ENCODE results near the gene ARRDC3.

Gene ARRDC3

DNA sequence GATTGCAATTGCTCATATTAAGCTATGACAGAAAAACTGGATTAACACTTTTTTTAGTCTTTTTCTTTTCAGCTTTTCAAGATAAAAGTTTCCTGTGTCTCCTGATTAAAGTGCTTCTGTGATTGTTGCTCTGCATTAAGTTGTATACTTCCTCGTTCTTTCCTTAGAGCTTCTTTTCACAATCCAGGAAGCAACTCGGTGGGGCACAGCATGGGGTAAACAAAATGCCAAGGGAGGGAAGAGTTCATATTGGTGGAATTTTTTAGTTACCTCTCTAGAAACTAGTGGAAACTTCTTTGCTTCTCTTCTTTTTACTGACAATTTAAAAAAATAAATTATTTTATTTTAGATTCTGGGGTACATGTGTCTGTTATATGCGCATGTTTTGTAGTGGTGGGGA is 37.8 kb upstream of the ARRDC3 start:
- Histone ChIP-seq H3K4me3 (IDR thresholded peaks at IDR 0.05; ENCODE audit: insufficient read depth, low read depth, low read length) (no peak overlapping the region), H3K79me2 (ENCODE audit: insufficient read depth, low read depth) (no peaks in the 10 kb centered on the region), H3K9ac (no peak overlapping the region), H2AFZ (ENCODE audit: low read depth) (no peak overlapping the region), H3K27ac (no peak overlapping the region), H3K4me1 (ENCODE audit: low read depth, poor library complexity, severe bottlenecking) (no peaks in the 10 kb centered on the region), H3K27me3 (ENCODE audit: insufficient read depth, low read depth) (no peaks in the 10 kb centered on the region), H3K36me3 (ENCODE audit: insufficient read depth) (no peaks in the 10 kb centered on the region), H3K4me2 (no peak overlapping the region), H4K20me1 (ENCODE audit: insufficient read depth) (no peaks in the 10 kb centered on the region)
- TF ChIP-seq, protein P1, sequence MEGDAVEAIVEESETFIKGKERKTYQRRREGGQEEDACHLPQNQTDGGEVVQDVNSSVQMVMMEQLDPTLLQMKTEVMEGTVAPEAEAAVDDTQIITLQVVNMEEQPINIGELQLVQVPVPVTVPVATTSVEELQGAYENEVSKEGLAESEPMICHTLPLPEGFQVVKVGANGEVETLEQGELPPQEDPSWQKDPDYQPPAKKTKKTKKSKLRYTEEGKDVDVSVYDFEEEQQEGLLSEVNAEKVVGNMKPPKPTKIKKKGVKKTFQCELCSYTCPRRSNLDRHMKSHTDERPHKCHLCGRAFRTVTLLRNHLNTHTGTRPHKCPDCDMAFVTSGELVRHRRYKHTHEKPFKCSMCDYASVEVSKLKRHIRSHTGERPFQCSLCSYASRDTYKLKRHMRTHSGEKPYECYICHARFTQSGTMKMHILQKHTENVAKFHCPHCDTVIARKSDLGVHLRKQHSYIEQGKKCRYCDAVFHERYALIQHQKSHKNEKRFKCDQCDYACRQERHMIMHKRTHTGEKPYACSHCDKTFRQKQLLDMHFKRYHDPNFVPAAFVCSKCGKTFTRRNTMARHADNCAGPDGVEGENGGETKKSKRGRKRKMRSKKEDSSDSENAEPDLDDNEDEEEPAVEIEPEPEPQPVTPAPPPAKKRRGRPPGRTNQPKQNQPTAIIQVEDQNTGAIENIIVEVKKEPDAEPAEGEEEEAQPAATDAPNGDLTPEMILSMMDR (conservative IDR thresholded peaks at IDR 0.05; ENCODE audit: low read depth, low read length): no peak

DNA sequence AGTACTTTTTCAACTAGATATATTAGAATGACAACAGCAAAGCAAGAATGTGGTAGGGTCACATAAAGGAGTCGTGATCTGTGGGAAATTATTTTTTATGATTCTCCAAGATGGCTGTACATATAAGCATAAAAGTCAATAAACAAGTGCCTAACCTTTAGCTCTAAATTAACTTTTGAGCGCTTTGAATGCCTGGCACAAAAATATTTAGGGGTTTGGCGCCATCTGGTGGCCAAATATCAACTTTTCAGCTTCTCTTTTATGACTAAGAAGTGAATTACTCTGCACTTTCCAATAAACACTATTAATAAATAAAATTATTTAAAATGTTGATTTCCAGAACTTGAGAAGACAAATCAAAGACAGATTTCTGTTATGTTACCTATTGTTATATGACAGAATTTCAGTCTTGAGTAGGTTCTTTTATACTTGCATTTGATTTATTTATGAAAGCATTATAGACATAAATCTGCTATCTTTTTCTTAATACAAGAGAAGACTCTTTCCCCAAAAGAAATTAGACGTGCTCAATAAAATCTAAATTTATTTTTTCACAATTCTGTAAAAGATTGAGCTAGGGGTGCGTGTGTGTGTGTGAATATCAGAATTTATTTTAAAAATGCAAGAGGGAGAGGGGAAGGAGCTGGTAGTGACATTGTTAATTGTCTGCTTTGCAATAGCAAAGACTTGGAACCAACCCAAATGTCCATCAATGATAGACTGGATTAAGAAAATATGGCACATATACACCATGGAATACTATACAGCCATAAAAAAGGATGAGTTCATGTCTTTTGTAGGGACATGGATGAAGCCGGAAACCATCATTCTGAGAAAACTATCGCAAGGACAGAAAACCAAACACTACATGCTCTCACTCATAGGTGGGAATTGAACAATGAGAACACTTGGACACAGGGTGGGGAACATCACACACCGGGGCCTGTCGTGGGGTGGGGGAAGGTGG is 36.7 kb upstream of the ARRDC3 start:
- H2AFZ ChIP-seq (ENCODE audit: low read depth): no peak overlapping the region
- H3K27ac ChIP-seq: no peak overlapping the region
- no peaks in the 10 kb centered on the region for H4K20me1 ChIP-seq (ENCODE audit: insufficient read depth)
- H3K4me1 ChIP-seq (ENCODE audit: low read depth, poor library complexity, severe bottlenecking): no peaks in the 10 kb centered on the region
- TF ChIP-seq, protein P1 (conservative IDR thresholded peaks at IDR 0.05; ENCODE audit: low read depth, low read length): peak; percentile 85
- no peaks in the 10 kb centered on the region for H3K79me2 ChIP-seq (ENCODE audit: insufficient read depth, low read depth)
- no peaks in the 10 kb centered on the region for H3K27me3 ChIP-seq (ENCODE audit: insufficient read depth, low read depth)
- H3K9ac ChIP-seq: no peak overlapping the region
- H3K4me2 ChIP-seq: no peak overlapping the region
- no peak overlapping the region for H3K4me3 ChIP-seq (IDR thresholded peaks at IDR 0.05; ENCODE audit: insufficient read depth, low read depth, low read length)
- H3K36me3 ChIP-seq (ENCODE audit: insufficient read depth): no peaks in the 10 kb centered on the region

DNA sequence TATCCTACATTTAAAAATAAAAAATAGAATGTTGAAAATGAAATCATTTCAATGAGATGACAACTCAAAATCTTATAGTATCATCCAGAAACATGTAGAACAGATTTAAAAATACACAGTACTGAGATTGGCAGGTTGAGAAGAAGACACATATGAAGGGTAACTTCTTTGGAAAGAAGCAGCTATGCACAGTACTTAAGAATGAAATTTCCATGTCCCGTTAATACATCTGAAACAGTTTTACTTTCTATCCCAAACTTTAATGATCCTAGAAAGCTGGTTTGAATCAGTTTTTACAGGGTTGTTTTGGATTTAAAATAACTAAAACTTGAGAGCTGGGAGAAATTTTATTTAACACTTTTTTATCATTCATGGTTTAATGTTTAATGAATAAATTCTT is 36.0 kb upstream of the ARRDC3 start:
- Histone ChIP-seq H3K4me3 (IDR thresholded peaks at IDR 0.05; ENCODE audit: insufficient read depth, low read depth, low read length) (no peak overlapping the region), H3K9ac (no peak overlapping the region), H3K4me1 (ENCODE audit: low read depth, poor library complexity, severe bottlenecking) (no peaks in the 10 kb centered on the region), H3K36me3 (ENCODE audit: insufficient read depth) (no peaks in the 10 kb centered on the region), H4K20me1 (ENCODE audit: insufficient read depth) (no peaks in the 10 kb centered on the region), H3K27ac (no peak overlapping the region), H3K27me3 (ENCODE audit: insufficient read depth, low read depth) (no peaks in the 10 kb centered on the region), H2AFZ (ENCODE audit: low read depth) (no peak overlapping the region), H3K4me2 (no peak overlapping the region), H3K79me2 (ENCODE audit: insufficient read depth, low read depth) (no peaks in the 10 kb centered on the region)
- TF ChIP-seq, protein P1 (conservative IDR thresholded peaks at IDR 0.05; ENCODE audit: low read depth, low read length): no peak

DNA sequence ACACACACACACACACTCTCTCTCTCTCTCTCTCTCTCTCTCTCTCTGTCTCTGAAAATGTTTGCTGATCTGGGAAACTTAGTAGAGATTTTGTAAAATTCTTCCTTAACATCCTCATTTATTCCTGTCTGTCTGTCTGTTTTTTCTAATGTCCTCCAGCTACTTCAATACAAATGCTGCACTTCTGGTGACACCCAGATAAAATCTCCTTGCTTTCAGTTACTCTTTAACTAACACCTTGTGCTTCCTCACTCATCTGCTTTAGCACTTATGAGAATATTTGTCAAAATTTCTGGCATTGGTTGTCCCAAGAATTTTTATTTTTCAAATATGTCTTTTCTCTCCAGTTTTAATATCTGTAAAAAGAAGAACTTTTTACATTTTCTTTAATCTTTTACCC is 35.0 kb upstream of the ARRDC3 start:
- Histone ChIP-seq H3K27ac (no peak overlapping the region), H3K4me1 (ENCODE audit: low read depth, poor library complexity, severe bottlenecking) (no peaks in the 10 kb centered on the region), H3K27me3 (ENCODE audit: insufficient read depth, low read depth) (no peaks in the 10 kb centered on the region), H3K4me2 (no peak overlapping the region), H3K79me2 (ENCODE audit: insufficient read depth, low read depth) (no peaks in the 10 kb centered on the region), H3K9ac (no peak overlapping the region), H3K4me3 (IDR thresholded peaks at IDR 0.05; ENCODE audit: insufficient read depth, low read depth, low read length) (no peak overlapping the region), H2AFZ (ENCODE audit: low read depth) (no peak overlapping the region), H4K20me1 (ENCODE audit: insufficient read depth) (no peaks in the 10 kb centered on the region), H3K36me3 (ENCODE audit: insufficient read depth) (no peaks in the 10 kb centered on the region)
- TF ChIP-seq, protein P1 (conservative IDR thresholded peaks at IDR 0.05; ENCODE audit: low read depth, low read length): no peak

Measured in KMS-11 (cell line).